Cardiac muscle cell (in vitro differentiated cells and primary cell): ENCODE measurements around the gene SLC29A3. TPM values are rescaled to one million over a fixed set of nuclear protein-coding genes. Genes with fewer than 3 reads are reported as not detected.
A peak's percentile ranks its signal among the peaks of the same experiment; 100 is the strongest.

ENCODE experiments used
- DNase-seq, 2 donors: peaks; one replicate each; pipeline versions ENCODE4 v3.0.0 to v3.0.0-alpha.2; 2010 to 2017; ENCODE audit warnings: low read depth in 1 of 2, low spot score in 1 of 2
- H3K27ac ChIP-seq: fragments of 200-600 bp; sonication (generic); 2 replicates; pipeline ENCODE4 v1.5.1; 2016
- H3K27me3 ChIP-seq: fragments of 200-600 bp; sonication (generic); 2 replicates; pipeline ENCODE4 v1.6.0; 2016; ENCODE audit warnings: control low read depth
- H3K36me3 ChIP-seq: fragments of 200-600 bp; sonication (generic); 2 replicates; pipeline ENCODE4 v1.5.1; 2016; ENCODE audit warnings: control low read depth
- H3K4me1 ChIP-seq: fragments of 200-600 bp; sonication (generic); 2 replicates; pipeline ENCODE4 v1.8.1; 2017; ENCODE audit warnings: low read depth, mild to moderate bottlenecking, mixed run types
- H3K4me3 ChIP-seq: fragments of 200-600 bp; sonication (generic); 2 replicates; pipeline ENCODE4 v1.5.1; 2016; ENCODE audit warnings: mild to moderate bottlenecking
- H3K9me3 ChIP-seq: fragments of 200-600 bp; sonication (generic); 2 replicates; pipeline ENCODE4 v1.5.1; 2017; ENCODE audit warnings: low read depth, mild to moderate bottlenecking, control low read depth
- CTCF ChIP-seq: IDR thresholded peaks from 2 replicates; pipeline ENCODE4 v1.5.1; 2012; ENCODE audit warnings: low read depth, mild to moderate bottlenecking, low read length
- polyA plus RNA-seq: library from polyadenylated mRNA; unstranded; fragments of >200 nt; fragmentation: Nextera tagmentation; extraction: Ambion mirVana; gene quantifications from 2 replicates; pipeline ENCODE4 v1.2.1, GENCODE V29; 2016
- total RNA-seq: library from RNA; depleted of rRNA; stranded (reverse); fragments of >200 nt; gene quantifications from 2 replicates; pipeline ENCODE4 v1.2.3, GENCODE V29; 2016

SLC29A3 gene
- total and polyA plus RNA-seq, 2 experiments from 2014 or later: 3.5 to 4.0 TPM

GRCh38 chr10:71297343-71297742, 21.7 kb upstream of the SLC29A3 start:
- no peaks in the 10 kb centered on the region for H3K9me3 ChIP-seq
- peaks cover 66% of the 10 kb centered on the region for H3K36me3 ChIP-seq
- no peak overlapping the region for H3K27ac ChIP-seq
- TF ChIP-seq CTCF: no peak
- no peaks in the 10 kb centered on the region for H3K4me1 ChIP-seq
- no peak overlapping the region for H3K4me3 ChIP-seq
- no peak for DNase-seq
- H3K27me3 ChIP-seq: no peaks in the 10 kb centered on the region

GRCh38 chr10:71299071-71299785, 19.8 kb upstream of the SLC29A3 start:
- DNase-seq: no peak
- no peaks in the 10 kb centered on the region for H3K27me3 ChIP-seq
- H3K36me3 ChIP-seq: peaks cover 48% of the 10 kb centered on the region
- TF ChIP-seq CTCF: no peak
- no peaks in the 10 kb centered on the region for H3K4me1 ChIP-seq
- no peaks in the 10 kb centered on the region for H3K9me3 ChIP-seq
- no peak overlapping the region for H3K27ac ChIP-seq
- no peak overlapping the region for H3K4me3 ChIP-seq

- H3K4me3 ChIP-seq: no peak overlapping the region
- no peaks in the 10 kb centered on the region for H3K9me3 ChIP-seq
- no peak for TF ChIP-seq CTCF
- no peak for DNase-seq
- peak overlapping the region; percentile 41 for H3K27ac ChIP-seq
- H3K4me1 ChIP-seq: no peaks in the 10 kb centered on the region
- no peaks in the 10 kb centered on the region for H3K27me3 ChIP-seq
- H3K36me3 ChIP-seq: peaks cover 36% of the 10 kb centered on the region
Measured at GRCh38 chr10:71300555-71301370, 18.3 kb upstream of the SLC29A3 start.

GRCh38 chr10:71301371-71301916, 17.6 kb upstream of the SLC29A3 start:
- no peaks in the 10 kb centered on the region for H3K27me3 ChIP-seq
- TF ChIP-seq CTCF: no peak
- no peaks in the 10 kb centered on the region for H3K9me3 ChIP-seq
- no peak overlapping the region for H3K4me3 ChIP-seq
- H3K36me3 ChIP-seq: peaks cover 30% of the 10 kb centered on the region
- H3K27ac ChIP-seq: peak overlapping the region; percentile 41
- H3K4me1 ChIP-seq: peaks cover 2% of the 10 kb centered on the region
- DNase-seq: no peak

- Histone ChIP-seq H3K27me3 (no peaks in the 10 kb centered on the region), H3K27ac (no peak overlapping the region), H3K9me3 (no peaks in the 10 kb centered on the region), H3K4me3 (no peak overlapping the region), H3K4me1 (peaks cover 12% of the 10 kb centered on the region), H3K36me3 (peaks cover 24% of the 10 kb centered on the region)
- DNase-seq: no peak
- no peak for TF ChIP-seq CTCF
Measured at GRCh38 chr10:71302451-71302850, 16.6 kb upstream of the SLC29A3 start.
